AG04449 (cell line): ENCODE measurements around the gene DOCK2.

ENCODE experiments used
- CTCF ChIA-PET: fragments of 350-600 bp; formaldehyde crosslinking; extraction: SDS; loops from one replicate; lab custom pipeline; 2021; ENCODE audit warnings: antibody characterized with exemption; lab: Yijun Ruan, JAX
- POLR2A ChIA-PET: fragments of 400-600, 350-600 bp; formaldehyde crosslinking; extraction: SDS; loops from one replicate; lab custom pipeline; 2020; ENCODE audit warnings: antibody characterized with exemption, inconsistent platforms; lab: Yijun Ruan, JAX
- DNase-seq: peaks from one replicate; pipeline ENCODE4 v3.0.0-alpha.2; 2010; ENCODE audit warnings: low read depth, low spot score
- H3K4me3 ChIP-seq: 2 replicates; pipeline ENCODE4 v1.5.1; 2011; ENCODE audit warnings: low read depth, mild to moderate bottlenecking, control low read depth, low read length
- CTCF ChIP-seq: IDR thresholded peaks from one replicate; pipeline ENCODE4 v1.5.1; 2011; ENCODE audit warnings: mild to moderate bottlenecking, moderate library complexity, low read length, control low read depth, inconsistent platforms; ENCODE audit not compliant: insufficient read depth; ENCODE audit errors: missing control alignments

Gene DOCK2

GRCh38 chr5:169663537-169663936, 26.5 kb downstream of the DOCK2 start:
- CTCF ChIA-PET = no interaction called here
- TF ChIP-seq CTCF = no peak
- DNase-seq = no peak
- no peak overlapping the region for H3K4me3 ChIP-seq
- POLR2A ChIA-PET = no interaction called here

- CTCF ChIA-PET = no interaction called here
- TF ChIP-seq CTCF = no peak
- no peak overlapping the region for H3K4me3 ChIP-seq
- POLR2A ChIA-PET = interaction anchor here (0.6 kb wide), 1 partner anchor 303 kb away, joined by 4 read pairs; no protein-coding TSS in a partner anchor
- DNase-seq = no peak
Measured at GRCh38 chr5:169666365-169666764, 29.3 kb downstream of the DOCK2 start.

GRCh38 chr5:169667896-169668674, 31.0 kb downstream of the DOCK2 start:
- DNase-seq = no peak
- no peak overlapping the region for H3K4me3 ChIP-seq
- no peak for TF ChIP-seq CTCF
- CTCF ChIA-PET = interaction anchor here (0.6 to 1.2 kb wide), 3 partner anchors 13 to 311 kb away, joined by 3 to 4 read pairs (median 3); no protein-coding TSS in a partner anchor
- POLR2A ChIA-PET = no interaction called here

- no peak overlapping the region for H3K4me3 ChIP-seq
- ChIA-PET POLR2A (no interaction called here), CTCF (interaction anchor here (0.6 kb wide), 1 partner anchor 247 kb away, joined by 3 read pairs; no protein-coding TSS in a partner anchor)
- DNase-seq = no peak
- TF ChIP-seq CTCF = no peak
Measured at GRCh38 chr5:169668732-169669131, 31.7 kb downstream of the DOCK2 start.

- DNase-seq = no peak
- TF ChIP-seq CTCF = no peak
- ChIA-PET CTCF (interaction anchor here (1.0 to 1.4 kb wide), 2 partner anchors 12 to 310 kb away, joined by 3 to 7 read pairs; partner anchors contain the start of gene INSYN2B), POLR2A (no interaction called here)
- H3K4me3 ChIP-seq = no peak overlapping the region
Measured at GRCh38 chr5:169670769-169671525, 33.9 kb downstream of the DOCK2 start.

GRCh38 chr5:169682026-169682425, 45.0 kb downstream of the DOCK2 start:
- POLR2A ChIA-PET = no interaction called here
- DNase-seq = no peak
- CTCF ChIA-PET = interaction anchor here (0.8 to 1.4 kb wide), 4 partner anchors 12 to 19 kb away, joined by 3 to 7 read pairs (median 4); no protein-coding TSS in a partner anchor
- H3K4me3 ChIP-seq = no peak overlapping the region
- no peak for TF ChIP-seq CTCF
